ENCODE measurements around the gene KRTAP10-5. TPM values are rescaled to one million over a fixed set of nuclear protein-coding genes. Genes with fewer than 3 reads are reported as not detected.
"Not testable (repeated sequence)": the region's sequence is repeated elsewhere in the genome, so short reads cannot be mapped to it uniquely, and the experiment has no call there.

Gene KRTAP10-5
- polyA plus RNA-seq (2013, experiment 1 of 2) = not detected
- polyA plus RNA-seq (2013, experiment 2 of 2) = not detected

DNA sequence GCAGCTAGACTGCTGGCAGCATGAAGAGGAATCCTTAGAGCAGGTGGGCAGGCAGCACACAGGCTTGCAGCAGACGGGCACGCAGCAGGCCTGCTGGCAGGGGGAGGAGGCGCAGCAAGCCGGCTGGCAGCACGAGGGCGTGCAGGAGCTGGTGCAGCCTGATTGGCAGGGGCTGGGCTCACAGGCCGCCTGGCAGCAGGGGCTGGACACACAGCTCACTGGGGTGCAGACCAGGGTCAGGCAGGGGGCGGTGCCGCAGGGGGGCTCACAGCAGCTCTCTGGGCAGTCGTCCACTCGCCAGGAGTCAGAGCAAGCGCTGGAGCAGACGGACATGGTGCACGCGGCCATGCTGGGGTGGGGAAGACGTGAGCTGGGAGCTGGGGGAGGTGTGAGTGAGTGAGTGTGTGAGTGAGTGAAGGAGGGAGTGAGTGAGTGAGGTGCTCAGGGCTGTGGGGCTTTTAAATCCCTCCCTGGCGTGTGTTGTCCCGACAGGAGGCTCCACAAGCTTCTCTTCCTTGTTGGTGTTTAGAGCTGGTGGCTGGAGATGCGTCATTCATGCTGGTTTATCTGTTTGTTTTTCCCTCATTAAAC is at the start of gene KRTAP10-5:
TSS of gene KRTAP10-5 (minus strand) at position 374 of the 591 bp plus-strand sequence. CDS start at position 348, 26 bp downstream.
- not testable (repeated sequence) for H3K18ac ChIP-seq (ENCODE audit: low read length); H2BK120ac ChIP-seq (ENCODE audit: low read depth, low read length); H3K27ac ChIP-seq (ENCODE audit: low read depth, low read length); H4K5ac ChIP-seq (ENCODE audit: low read length); H2BK15ac ChIP-seq (replicated peaks; ENCODE audit: low read depth); H3K9ac ChIP-seq (ENCODE audit: low read length); H2AK5ac ChIP-seq (ENCODE audit: low read length); H2BK5ac ChIP-seq (ENCODE audit: low read length); H3K4me1 ChIP-seq (ENCODE audit: control insufficient read depth, low read depth, low read length); H3K4me3 ChIP-seq (ENCODE audit: low read length); H3K4ac ChIP-seq (ENCODE audit: low read depth, low read length); H3K36me3 ChIP-seq (ENCODE audit: control insufficient read depth, insufficient read depth, low read length); H3K27me3 ChIP-seq (ENCODE audit: insufficient read depth, low read length, poor library complexity); H3K56ac ChIP-seq (ENCODE audit: low read length); DNase-seq; H3K23ac ChIP-seq (ENCODE audit: low read length); H3K79me2 ChIP-seq (ENCODE audit: control insufficient read depth, insufficient read depth, low read length); H3K79me1 ChIP-seq (ENCODE audit: low read length); H4K8ac ChIP-seq (ENCODE audit: low read depth, low read length); H3K4me2 ChIP-seq (ENCODE audit: low read length)
- no CpG with 5 or more reads among the region's 19 CpGs for WGBS (ENCODE audit: extremely low coverage, insufficient coverage, low lambda C conversion rate)

DNA sequence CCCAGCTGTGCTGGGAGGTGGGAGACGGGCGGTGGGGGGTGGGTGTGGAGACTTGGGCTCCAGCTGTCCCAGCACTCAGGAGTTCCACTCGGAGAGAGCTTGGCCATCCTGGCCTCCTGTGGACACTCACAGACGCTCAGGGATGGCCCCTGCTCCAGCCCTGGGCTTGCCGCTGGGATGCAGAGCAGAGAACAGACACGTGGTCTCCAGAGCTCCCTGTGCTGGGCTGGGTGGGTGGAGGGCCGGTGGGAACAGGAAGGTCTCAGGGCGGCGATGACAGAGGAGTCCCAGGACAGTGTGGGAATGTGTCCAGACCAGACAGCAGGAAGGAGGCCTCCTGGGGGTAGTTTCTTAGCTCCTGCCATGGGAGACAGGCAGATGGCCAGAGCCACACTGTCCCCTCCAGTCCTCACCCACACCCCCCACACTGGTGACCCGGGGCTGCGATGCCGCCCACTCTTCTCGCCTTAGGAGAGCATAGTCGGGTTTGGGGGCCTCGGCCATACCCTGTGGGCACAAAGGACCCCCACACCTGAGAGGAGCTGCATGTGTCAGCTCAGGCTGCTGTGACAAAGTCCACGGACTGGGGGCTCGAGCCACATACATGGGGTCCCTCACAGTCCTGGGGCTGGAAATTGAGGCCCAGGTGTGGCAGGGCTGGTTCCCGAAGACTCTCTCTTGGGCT is 48.4 kb upstream of the KRTAP10-5 start:
- no peak overlapping the region for H2BK15ac ChIP-seq (replicated peaks; ENCODE audit: low read depth)
- H2AK5ac ChIP-seq (ENCODE audit: low read length) = no peak overlapping the region
- no peaks in the 10 kb centered on the region for H3K36me3 ChIP-seq (ENCODE audit: control insufficient read depth, insufficient read depth, low read length)
- no peak overlapping the region for H2BK120ac ChIP-seq (ENCODE audit: low read depth, low read length)
- no peak overlapping the region for H3K56ac ChIP-seq (ENCODE audit: low read length)
- no peaks in the 10 kb centered on the region for H3K27me3 ChIP-seq (ENCODE audit: insufficient read depth, low read length, poor library complexity)
- no peak overlapping the region for H2BK5ac ChIP-seq (ENCODE audit: low read length)
- no peaks in the 10 kb centered on the region for H3K79me1 ChIP-seq (ENCODE audit: low read length)
- H3K79me2 ChIP-seq (ENCODE audit: control insufficient read depth, insufficient read depth, low read length) = no peaks in the 10 kb centered on the region
- no peak overlapping the region for H4K5ac ChIP-seq (ENCODE audit: low read length)
- no peak overlapping the region for H3K23ac ChIP-seq (ENCODE audit: low read length)
- H3K9ac ChIP-seq (ENCODE audit: low read length) = no peak overlapping the region
- no peak overlapping the region for H3K27ac ChIP-seq (ENCODE audit: low read depth, low read length)
- no peak overlapping the region for H3K18ac ChIP-seq (ENCODE audit: low read length)
- H3K4me3 ChIP-seq (ENCODE audit: low read length) = no peak overlapping the region
- H4K8ac ChIP-seq (ENCODE audit: low read depth, low read length) = no peak overlapping the region
- DNase-seq = no peak
- no peak overlapping the region for H3K4me2 ChIP-seq (ENCODE audit: low read length)
- no CpG with 5 or more reads among the region's 18 CpGs for WGBS (ENCODE audit: extremely low coverage, insufficient coverage, low lambda C conversion rate)
- no peak overlapping the region for H3K4ac ChIP-seq (ENCODE audit: low read depth, low read length)
- no peaks in the 10 kb centered on the region for H3K4me1 ChIP-seq (ENCODE audit: control insufficient read depth, low read depth, low read length)

DNA sequence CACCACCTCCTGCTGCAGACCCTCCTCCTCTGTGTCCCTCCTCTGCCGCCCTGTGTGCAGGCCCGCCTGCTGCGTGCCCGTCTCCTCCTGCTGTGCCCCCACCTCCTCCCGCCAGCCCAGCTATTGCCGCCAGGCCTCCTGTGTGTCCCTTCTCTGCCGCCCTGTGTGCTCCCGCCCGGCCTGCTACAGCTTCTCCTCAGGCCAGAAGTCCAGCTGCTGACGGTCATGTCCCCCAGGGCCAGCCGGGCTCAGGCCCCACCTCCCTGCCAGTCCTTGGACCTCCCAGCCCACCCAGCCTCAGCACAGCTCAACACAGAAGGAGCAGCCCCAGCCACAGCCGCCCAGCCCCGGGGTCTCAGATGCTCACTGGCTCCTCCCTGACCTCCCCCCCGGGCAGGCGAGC is 47.4 kb upstream of the KRTAP10-5 start:
- not testable (repeated sequence) for H4K5ac ChIP-seq (ENCODE audit: low read length); H3K79me1 ChIP-seq (ENCODE audit: low read length); H3K27me3 ChIP-seq (ENCODE audit: insufficient read depth, low read length, poor library complexity); H3K4ac ChIP-seq (ENCODE audit: low read depth, low read length); H3K27ac ChIP-seq (ENCODE audit: low read depth, low read length); H3K4me2 ChIP-seq (ENCODE audit: low read length); H3K56ac ChIP-seq (ENCODE audit: low read length); H4K8ac ChIP-seq (ENCODE audit: low read depth, low read length); H2BK15ac ChIP-seq (replicated peaks; ENCODE audit: low read depth); H2BK5ac ChIP-seq (ENCODE audit: low read length); H3K18ac ChIP-seq (ENCODE audit: low read length); H2BK120ac ChIP-seq (ENCODE audit: low read depth, low read length); H3K9ac ChIP-seq (ENCODE audit: low read length); H3K36me3 ChIP-seq (ENCODE audit: control insufficient read depth, insufficient read depth, low read length); H2AK5ac ChIP-seq (ENCODE audit: low read length); DNase-seq; H3K79me2 ChIP-seq (ENCODE audit: control insufficient read depth, insufficient read depth, low read length); H3K23ac ChIP-seq (ENCODE audit: low read length); H3K4me3 ChIP-seq (ENCODE audit: low read length); H3K4me1 ChIP-seq (ENCODE audit: control insufficient read depth, low read depth, low read length)
- WGBS (ENCODE audit: extremely low coverage, insufficient coverage, low lambda C conversion rate) = no CpG with 5 or more reads among the region's 15 CpGs

- not testable (repeated sequence) for DNase-seq
Observed at GRCh38 chr21:44627181-44627822, 46.9 kb upstream of the KRTAP10-5 start.

DNA sequence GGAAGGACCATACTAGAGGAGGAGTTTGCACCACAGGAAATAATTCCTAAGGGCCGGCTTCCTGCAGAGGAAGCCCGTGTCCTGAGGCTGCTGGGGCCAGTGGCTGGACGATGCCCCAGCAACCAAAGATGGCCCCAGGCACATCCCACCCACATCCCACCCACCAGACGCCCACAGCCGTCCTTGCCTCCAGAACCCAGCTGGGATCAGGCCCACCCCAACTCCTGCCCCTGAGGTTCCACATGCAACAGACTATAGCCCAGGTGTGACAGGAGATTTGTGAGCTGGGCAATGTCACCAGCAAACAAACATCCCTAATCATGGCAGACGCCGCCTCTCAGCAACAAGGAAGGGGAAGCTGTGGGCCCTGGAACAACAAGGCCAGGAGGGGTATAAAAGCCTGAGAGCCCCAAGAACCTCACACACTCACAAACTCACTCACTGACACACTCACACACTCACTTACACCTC is 46.3 kb upstream of the KRTAP10-5 start, which contains the start of gene KRTAP10-9:
TSS of gene KRTAP10-9 (plus strand) at position 421 of the 471 bp plus-strand sequence. CDS start 79 bp downstream, outside the sequence.
- Histone ChIP-seq H3K27me3 (ENCODE audit: insufficient read depth, low read length, poor library complexity) (no peaks in the 10 kb centered on the region), H3K9ac (ENCODE audit: low read length) (no peak within 1 kb of the TSS), H3K4me3 (ENCODE audit: low read length) (no peak within 1 kb of the TSS), H3K27ac (ENCODE audit: low read depth, low read length) (no peak within 1 kb of the TSS), H2BK120ac (ENCODE audit: low read depth, low read length) (no peak within 1 kb of the TSS), H2BK5ac (ENCODE audit: low read length) (no peak within 1 kb of the TSS), H3K18ac (ENCODE audit: low read length) (no peak within 1 kb of the TSS), H2BK15ac (replicated peaks; ENCODE audit: low read depth) (no peak within 1 kb of the TSS), H3K23ac (ENCODE audit: low read length) (no peak within 1 kb of the TSS), H3K4ac (ENCODE audit: low read depth, low read length) (no peak within 1 kb of the TSS), H4K5ac (ENCODE audit: low read length) (no peak within 1 kb of the TSS), H3K56ac (ENCODE audit: low read length) (no peak within 1 kb of the TSS), H3K79me1 (ENCODE audit: low read length) (no peaks in the 10 kb centered on the region), H3K4me1 (ENCODE audit: control insufficient read depth, low read depth, low read length) (no peaks in the 10 kb centered on the region), H3K36me3 (ENCODE audit: control insufficient read depth, insufficient read depth, low read length) (no peaks in the 10 kb centered on the region), H2AK5ac (ENCODE audit: low read length) (no peak within 1 kb of the TSS), H3K79me2 (ENCODE audit: control insufficient read depth, insufficient read depth, low read length) (no peaks in the 10 kb centered on the region), H3K4me2 (ENCODE audit: low read length) (no peak within 1 kb of the TSS), H4K8ac (ENCODE audit: low read depth, low read length) (no peak within 1 kb of the TSS)
- no peak for DNase-seq
- no CpG with 5 or more reads among the region's 7 CpGs for WGBS (ENCODE audit: extremely low coverage, insufficient coverage, low lambda C conversion rate)

More at GRCh38 chr21:44627181-44627822, 46.9 kb upstream of the KRTAP10-5 start:
- not testable (repeated sequence) for H3K23ac ChIP-seq (ENCODE audit: low read length); H3K18ac ChIP-seq (ENCODE audit: low read length); H3K4me3 ChIP-seq (ENCODE audit: low read length); H3K56ac ChIP-seq (ENCODE audit: low read length); H4K8ac ChIP-seq (ENCODE audit: low read depth, low read length); H3K27ac ChIP-seq (ENCODE audit: low read depth, low read length); H3K79me2 ChIP-seq (ENCODE audit: control insufficient read depth, insufficient read depth, low read length); H3K9ac ChIP-seq (ENCODE audit: low read length); H2BK120ac ChIP-seq (ENCODE audit: low read depth, low read length); H3K4me1 ChIP-seq (ENCODE audit: control insufficient read depth, low read depth, low read length); H2BK5ac ChIP-seq (ENCODE audit: low read length); H3K36me3 ChIP-seq (ENCODE audit: control insufficient read depth, insufficient read depth, low read length); H3K4ac ChIP-seq (ENCODE audit: low read depth, low read length); H3K27me3 ChIP-seq (ENCODE audit: insufficient read depth, low read length, poor library complexity); H3K79me1 ChIP-seq (ENCODE audit: low read length); H2AK5ac ChIP-seq (ENCODE audit: low read length); H2BK15ac ChIP-seq (replicated peaks; ENCODE audit: low read depth); H4K5ac ChIP-seq (ENCODE audit: low read length); H3K4me2 ChIP-seq (ENCODE audit: low read length)
- no CpG with 5 or more reads among the region's 20 CpGs for WGBS (ENCODE audit: extremely low coverage, insufficient coverage, low lambda C conversion rate)
